ENCODE data around the gene TRPC4. TPM values are rescaled to one million over a fixed set of nuclear protein-coding genes. Genes with fewer than 3 reads are reported as not detected.

TRPC4 gene
- total RNA-seq, 1 experiment from 2014 or later = 19.0 TPM

DNA sequence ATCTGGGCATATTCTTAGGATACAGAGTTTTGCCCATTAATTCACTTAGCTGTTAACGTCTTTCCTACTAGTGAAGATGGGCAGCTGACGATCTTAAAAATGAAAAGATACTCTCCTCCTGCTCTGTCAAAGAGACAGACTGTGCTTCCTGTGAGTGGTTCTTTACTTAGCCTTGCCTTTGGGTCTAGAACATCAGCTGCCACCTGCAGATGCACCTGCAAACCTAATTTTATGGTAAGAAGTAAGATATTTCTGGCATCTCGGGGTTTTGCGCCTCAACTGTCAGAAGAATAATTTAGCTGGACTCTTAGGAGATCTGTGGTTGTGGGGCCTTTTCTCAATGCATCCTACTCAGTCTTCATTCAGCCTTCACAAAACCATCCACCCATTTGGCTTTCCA lies 36.2 kb downstream of the TRPC4 start:
- no peak overlapping the region for H3K14ac ChIP-seq (ENCODE audit: insufficient read depth, low read length)
- no peaks in the 10 kb centered on the region for H4K20me1 ChIP-seq (ENCODE audit: control insufficient read depth, insufficient read depth, insufficient read length)
- H2BK120ac ChIP-seq (ENCODE audit: low read depth, low read length, poor library complexity, severe bottlenecking) = no peak overlapping the region
- Mint-ChIP-seq H3K9me3 (peaks cover 37 to 38% of the 10 kb centered on the region in 2 experiments), H3K27ac (no peak overlapping the region), H3K4me3 (no peak overlapping the region), H3K27me3 (ENCODE audit: low read depth) (peaks cover 2% of the 10 kb centered on the region; the same call in 1 of the 2 replicates), H3K4me1 (peaks cover 7% of the 10 kb centered on the region in 2 experiments; a peak in 3 of 4 replicates), H3K36me3 (ENCODE audit: insufficient read depth in 1 of 3, low read depth in 3 of 3) (peaks cover 34 to 55% (median 42%) of the 10 kb centered on the region in 3 experiments)
- no peak overlapping the region for H2AK5ac ChIP-seq (ENCODE audit: insufficient read length, low read length)
- H3K18ac ChIP-seq (ENCODE audit: insufficient read length, low read depth, low read length) = no peak overlapping the region
- no peak overlapping the region for H4K8ac ChIP-seq (replicated peaks; ENCODE audit: insufficient read length, low read depth, low read length)
- no peak overlapping the region for H2BK15ac ChIP-seq (ENCODE audit: low read depth, low read length)
- WGBS (ENCODE audit: extremely low coverage, insufficient read length, low lambda C conversion rate) = no CpG with 5 or more reads among the region's 4 CpGs
- H2BK12ac ChIP-seq (ENCODE audit: insufficient read length, low read depth, low read length) = no peak overlapping the region
- H3K4ac ChIP-seq (ENCODE audit: low read depth, low read length) = no peak overlapping the region
- no peaks in the 10 kb centered on the region for H3K4me1 ChIP-seq (ENCODE audit: insufficient read depth, low read length)
- H3K79me1 ChIP-seq (ENCODE audit: insufficient read depth, low read depth, low read length, poor library complexity, severe bottlenecking) = no peaks in the 10 kb centered on the region
- no peak overlapping the region for H3K9ac ChIP-seq (ENCODE audit: extremely low read depth, insufficient read length, low read length)
- no peaks in the 10 kb centered on the region for H3K9me3 ChIP-seq (ENCODE audit: control insufficient read depth, low read depth, low read length)
- no peak overlapping the region for H3K4me2 ChIP-seq (ENCODE audit: insufficient read depth, insufficient read length, low read length)
- H3T11ph ChIP-seq (ENCODE audit: low read length) = no peak overlapping the region
- no peak for DNase-seq
- H3K27me3 ChIP-seq (ENCODE audit: insufficient read depth, low read length) = no peaks in the 10 kb centered on the region
- no peak overlapping the region for H2AFZ ChIP-seq (ENCODE audit: low read length)
- H3K23me2 ChIP-seq (ENCODE audit: insufficient read length, low read depth, low read length, poor library complexity, severe bottlenecking) = no peaks in the 10 kb centered on the region
- H4K5ac ChIP-seq (ENCODE audit: insufficient read length, low read depth, low read length) = no peak overlapping the region
- TF ChIP-seq, protein P1, sequence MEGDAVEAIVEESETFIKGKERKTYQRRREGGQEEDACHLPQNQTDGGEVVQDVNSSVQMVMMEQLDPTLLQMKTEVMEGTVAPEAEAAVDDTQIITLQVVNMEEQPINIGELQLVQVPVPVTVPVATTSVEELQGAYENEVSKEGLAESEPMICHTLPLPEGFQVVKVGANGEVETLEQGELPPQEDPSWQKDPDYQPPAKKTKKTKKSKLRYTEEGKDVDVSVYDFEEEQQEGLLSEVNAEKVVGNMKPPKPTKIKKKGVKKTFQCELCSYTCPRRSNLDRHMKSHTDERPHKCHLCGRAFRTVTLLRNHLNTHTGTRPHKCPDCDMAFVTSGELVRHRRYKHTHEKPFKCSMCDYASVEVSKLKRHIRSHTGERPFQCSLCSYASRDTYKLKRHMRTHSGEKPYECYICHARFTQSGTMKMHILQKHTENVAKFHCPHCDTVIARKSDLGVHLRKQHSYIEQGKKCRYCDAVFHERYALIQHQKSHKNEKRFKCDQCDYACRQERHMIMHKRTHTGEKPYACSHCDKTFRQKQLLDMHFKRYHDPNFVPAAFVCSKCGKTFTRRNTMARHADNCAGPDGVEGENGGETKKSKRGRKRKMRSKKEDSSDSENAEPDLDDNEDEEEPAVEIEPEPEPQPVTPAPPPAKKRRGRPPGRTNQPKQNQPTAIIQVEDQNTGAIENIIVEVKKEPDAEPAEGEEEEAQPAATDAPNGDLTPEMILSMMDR (conservative IDR thresholded peaks at IDR 0.05) = no peak
- no peak overlapping the region for H3K27ac ChIP-seq (ENCODE audit: insufficient read length, low read depth, low read length)
- H3K56ac ChIP-seq (ENCODE audit: insufficient read length, low read depth, low read length) = no peak overlapping the region
- H3K23ac ChIP-seq (ENCODE audit: insufficient read length, low read depth, low read length) = no peak overlapping the region
- H2BK5ac ChIP-seq (ENCODE audit: insufficient read length, low read length) = no peak overlapping the region
- no peaks in the 10 kb centered on the region for H3K79me2 ChIP-seq (ENCODE audit: insufficient read depth, low read length)
- H4K91ac ChIP-seq (ENCODE audit: insufficient read length, low read depth, low read length) = no peak overlapping the region
- no peak overlapping the region for H2BK20ac ChIP-seq (ENCODE audit: low read depth, low read length, poor library complexity, severe bottlenecking)

All from H9 (cell line).